GM12865 (cell line): ENCODE measurements around the gene NYAP2.

Source experiments
- DNase-seq: peaks from one replicate; pipeline ENCODE4 v3.0.0; 2010; ENCODE audit warnings: low read depth
- H3K4me3 ChIP-seq: 2 replicates; pipeline ENCODE4 v1.5.1; 2011; ENCODE audit warnings: mild to moderate bottlenecking, low read depth, low read length, control low read depth
- TF ChIP-seq, protein P1 (sequence below): IDR thresholded peaks from 2 replicates; pipeline ENCODE4 v1.5.1; 2011; ENCODE audit warnings: low read length, control low read depth, low read depth, inconsistent platforms; ENCODE audit not compliant: insufficient read depth; ENCODE audit errors: missing control alignments

NYAP2 gene

DNA sequence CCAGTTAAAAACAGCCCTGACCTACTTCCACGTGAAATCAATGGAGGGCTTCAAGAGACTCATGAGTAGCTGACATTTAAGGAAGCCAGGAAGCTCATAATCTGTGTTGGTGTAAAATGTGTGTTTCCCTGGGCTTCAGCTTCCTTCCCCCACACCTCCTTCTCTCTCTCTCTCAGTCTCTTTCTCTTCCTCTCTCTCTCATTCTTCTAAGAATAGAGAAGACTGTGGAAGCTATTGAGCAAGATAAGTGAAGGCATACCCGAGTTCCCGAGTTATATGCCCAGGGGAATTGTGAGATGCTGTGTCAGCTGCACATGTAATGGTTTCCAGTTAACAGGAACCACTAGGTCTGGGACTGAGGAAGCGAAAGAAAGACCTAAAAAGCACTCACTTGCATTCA lies 199.4 kb downstream of the NYAP2 start:
- no peak for DNase-seq
- TF ChIP-seq, protein P1, sequence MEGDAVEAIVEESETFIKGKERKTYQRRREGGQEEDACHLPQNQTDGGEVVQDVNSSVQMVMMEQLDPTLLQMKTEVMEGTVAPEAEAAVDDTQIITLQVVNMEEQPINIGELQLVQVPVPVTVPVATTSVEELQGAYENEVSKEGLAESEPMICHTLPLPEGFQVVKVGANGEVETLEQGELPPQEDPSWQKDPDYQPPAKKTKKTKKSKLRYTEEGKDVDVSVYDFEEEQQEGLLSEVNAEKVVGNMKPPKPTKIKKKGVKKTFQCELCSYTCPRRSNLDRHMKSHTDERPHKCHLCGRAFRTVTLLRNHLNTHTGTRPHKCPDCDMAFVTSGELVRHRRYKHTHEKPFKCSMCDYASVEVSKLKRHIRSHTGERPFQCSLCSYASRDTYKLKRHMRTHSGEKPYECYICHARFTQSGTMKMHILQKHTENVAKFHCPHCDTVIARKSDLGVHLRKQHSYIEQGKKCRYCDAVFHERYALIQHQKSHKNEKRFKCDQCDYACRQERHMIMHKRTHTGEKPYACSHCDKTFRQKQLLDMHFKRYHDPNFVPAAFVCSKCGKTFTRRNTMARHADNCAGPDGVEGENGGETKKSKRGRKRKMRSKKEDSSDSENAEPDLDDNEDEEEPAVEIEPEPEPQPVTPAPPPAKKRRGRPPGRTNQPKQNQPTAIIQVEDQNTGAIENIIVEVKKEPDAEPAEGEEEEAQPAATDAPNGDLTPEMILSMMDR = no peak
- no peak overlapping the region for H3K4me3 ChIP-seq

GRCh38 chr2:225599856-225600255 lies 200.3 kb downstream of the NYAP2 start:
- H3K4me3 ChIP-seq = no peak overlapping the region
- TF ChIP-seq, protein P1 = no peak
- no peak for DNase-seq

DNA sequence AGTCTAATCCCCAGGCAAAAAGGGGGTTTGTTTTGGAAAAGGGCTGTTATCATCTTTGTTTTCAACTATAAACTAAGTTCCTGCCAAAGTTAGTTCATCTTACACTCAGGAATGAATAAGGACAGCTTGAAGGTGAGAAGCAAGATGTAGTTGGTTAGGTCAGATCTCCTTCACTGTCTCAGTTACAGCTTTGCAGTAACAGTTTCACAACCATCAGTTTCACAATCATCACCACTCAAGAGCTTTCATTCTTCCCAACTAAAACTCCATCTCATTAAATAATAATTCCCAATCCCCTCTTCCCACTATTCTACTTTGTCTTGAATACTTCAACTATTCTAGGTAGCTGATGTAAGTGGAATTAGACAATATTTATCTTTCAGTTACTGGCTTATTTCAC lies 200.9 kb downstream of the NYAP2 start:
- TF ChIP-seq, protein P1 = no peak

DNA sequence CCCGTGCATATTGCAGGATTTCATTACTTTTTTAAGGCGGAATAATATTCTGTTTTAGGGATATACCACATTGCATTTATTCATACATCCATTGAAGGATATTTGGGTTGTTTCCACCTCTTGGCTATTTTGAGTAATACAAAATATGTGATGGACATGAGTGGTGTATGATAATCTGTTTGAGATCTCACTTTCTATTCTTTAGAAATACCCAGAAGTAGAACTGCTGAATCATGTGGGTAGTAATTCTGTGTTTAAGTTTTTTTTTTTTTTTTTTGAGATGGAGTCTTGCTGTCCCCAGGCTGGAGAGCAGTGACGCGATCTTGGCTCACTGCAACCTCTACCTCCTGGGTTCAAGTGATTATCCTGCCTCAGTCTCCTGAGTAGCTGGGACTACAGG lies 201.4 kb downstream of the NYAP2 start:
- TF ChIP-seq, protein P1 = no peak
- no peak overlapping the region for H3K4me3 ChIP-seq
- no peak for DNase-seq

More for the DNA sequence above, 200.9 kb downstream of the NYAP2 start:
- no peak overlapping the region for H3K4me3 ChIP-seq
- DNase-seq = no peak

DNA sequence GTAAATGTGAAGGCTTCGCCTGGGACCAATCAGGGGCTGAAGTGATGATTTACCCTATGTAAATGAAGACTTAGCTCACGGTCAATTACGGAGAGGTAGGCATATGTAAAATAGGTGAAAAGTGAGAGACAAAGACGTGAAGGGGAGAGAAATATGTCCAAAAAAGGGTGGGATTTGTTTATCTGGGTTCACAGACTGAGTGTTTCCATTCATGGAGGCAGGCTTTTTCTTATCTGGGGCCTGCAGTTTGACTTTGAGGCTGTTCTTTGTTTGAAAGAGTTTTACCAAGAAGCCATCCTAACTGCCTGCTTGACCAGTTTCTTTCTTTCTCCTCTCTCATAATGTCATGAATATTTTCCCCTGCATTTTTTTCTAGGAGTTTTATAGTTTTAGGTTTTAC lies 202.7 kb downstream of the NYAP2 start:
- DNase-seq = no peak
- TF ChIP-seq, protein P1 = no peak
- H3K4me3 ChIP-seq = no peak overlapping the region

GRCh38 chr2:225608136-225608535 lies 208.6 kb downstream of the NYAP2 start:
- TF ChIP-seq, protein P1 = no peak
- no peak for DNase-seq
- H3K4me3 ChIP-seq = no peak overlapping the region

GRCh38 chr2:225612636-225613035 lies 213.1 kb downstream of the NYAP2 start:
- DNase-seq = no peak
- TF ChIP-seq, protein P1 = no peak
- H3K4me3 ChIP-seq = no peak overlapping the region
